ELF-1 (cell line): ENCODE data around the gene FIP1L1.

Experiments used
- DNase-seq: peaks from one replicate; pipeline ENCODE4 v3.0.0-alpha.2; 2016; ENCODE audit warnings: low read depth, low spot score

FIP1L1 gene

GRCh38 chr4:53501561-53501960 is 124.1 kb downstream of the FIP1L1 start:
- DNase-seq: no peak

DNA sequence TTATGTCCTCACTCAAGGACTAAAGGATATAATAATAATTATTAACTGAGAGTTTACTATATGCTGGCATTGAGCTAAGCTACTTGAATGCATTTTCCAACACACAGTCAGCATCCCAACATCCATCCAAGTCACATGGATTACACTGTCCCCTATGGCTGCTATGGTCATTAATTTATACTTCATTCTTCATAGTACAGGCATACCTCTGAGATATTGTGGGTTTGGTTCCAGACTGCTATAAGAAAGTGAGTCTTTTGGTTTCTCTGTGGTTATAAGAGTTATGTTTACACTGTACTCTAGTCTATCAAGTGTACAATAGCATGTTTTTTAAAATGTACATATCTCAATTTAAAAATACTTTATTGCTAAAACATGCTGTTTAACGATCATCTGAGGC is 124.7 kb downstream of the FIP1L1 start:
- no peak for DNase-seq

GRCh38 chr4:53505947-53506346 is 128.5 kb downstream of the FIP1L1 start:
- DNase-seq: no peak

DNA sequence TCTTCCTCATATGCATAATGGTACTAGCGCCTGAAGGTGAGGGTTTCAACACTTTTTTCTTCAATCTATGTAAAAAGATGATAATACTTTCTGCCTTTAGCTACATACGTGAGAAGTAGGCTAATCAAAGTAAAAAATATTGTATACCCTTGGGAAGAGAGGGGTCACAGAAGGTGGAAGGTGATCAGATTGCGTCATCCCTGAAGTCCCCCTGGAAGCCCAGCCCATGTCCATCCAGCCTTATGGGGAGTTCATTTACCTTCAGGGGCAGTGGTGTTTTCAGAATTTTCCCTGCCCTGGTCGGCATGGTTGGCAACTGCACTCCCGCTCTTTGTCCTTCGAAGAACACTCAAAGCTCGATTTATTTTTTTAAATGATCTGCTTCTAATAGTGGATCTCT is 129.6 kb downstream of the FIP1L1 start:
- DNase-seq: no peak

- no peak for DNase-seq
These were observed 130.3 kb downstream of the FIP1L1 start for GRCh38 chr4:53507671-53508286.

DNA sequence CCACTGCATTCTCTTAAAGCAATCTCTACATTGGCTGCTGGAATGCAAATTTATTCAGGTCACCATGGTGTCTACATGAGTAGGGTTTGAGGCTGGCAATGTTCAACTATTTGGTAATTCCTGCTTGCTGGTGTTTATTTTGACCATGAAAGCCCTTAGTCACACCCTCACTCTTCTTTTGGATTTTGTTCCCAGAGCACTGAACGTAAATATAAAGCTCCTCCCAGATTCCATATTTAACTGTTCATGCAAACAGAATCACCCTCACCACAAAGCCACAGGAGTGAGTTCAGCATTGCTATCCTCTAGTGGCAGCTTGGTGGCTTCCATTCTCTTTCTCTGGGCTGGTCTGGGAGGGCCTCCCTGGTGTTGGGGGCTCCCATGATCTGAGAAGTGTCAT is 131.0 kb downstream of the FIP1L1 start:
- no peak for DNase-seq

GRCh38 chr4:53510321-53510720 is 132.9 kb downstream of the FIP1L1 start:
- no peak for DNase-seq
